GM12864 (cell line): ENCODE data around the gene TCTN2.

ENCODE experiments used
- DNase-seq: peaks from one replicate; pipeline ENCODE4 v3.0.0-alpha.2; 2011; ENCODE audit warnings: low read depth
- H3K4me3 ChIP-seq: 2 replicates; pipeline ENCODE4 v1.5.1; 2011; ENCODE audit warnings: mild to moderate bottlenecking, low read depth, low read length, control low read depth
- CTCF ChIP-seq: IDR thresholded peaks from 2 replicates; pipeline ENCODE4 v1.5.1; 2011; ENCODE audit warnings: low read depth, mild to moderate bottlenecking, moderate library complexity, low read length, control low read depth, inconsistent platforms; ENCODE audit errors: missing control alignments

The TCTN2 gene

GRCh38 chr12:123733229-123733628, 62.3 kb downstream of the TCTN2 start:
- no peak for DNase-seq
- no peak for TF ChIP-seq CTCF
- H3K4me3 ChIP-seq: no peak overlapping the region

GRCh38 chr12:123734268-123734667, 63.4 kb downstream of the TCTN2 start:
- DNase-seq: no peak
- H3K4me3 ChIP-seq: no peak overlapping the region
- no peak for TF ChIP-seq CTCF

GRCh38 chr12:123741937-123742572, 71.1 kb downstream of the TCTN2 start:
- TF ChIP-seq CTCF: no peak
- H3K4me3 ChIP-seq: no peak overlapping the region
- DNase-seq: no peak

- H3K4me3 ChIP-seq: no peak overlapping the region
- no peak for DNase-seq
- TF ChIP-seq CTCF: no peak
Measured at GRCh38 chr12:123743002-123743401, 72.1 kb downstream of the TCTN2 start.

GRCh38 chr12:123744836-123745235, 73.9 kb downstream of the TCTN2 start:
- no peak for TF ChIP-seq CTCF
- no peak for DNase-seq
- no peak overlapping the region for H3K4me3 ChIP-seq

- DNase-seq: no peak
- no peak for TF ChIP-seq CTCF
- no peak overlapping the region for H3K4me3 ChIP-seq
Measured at GRCh38 chr12:123747309-123747708, 76.4 kb downstream of the TCTN2 start.

- TF ChIP-seq CTCF: no peak
- no peak overlapping the region for H3K4me3 ChIP-seq
- DNase-seq: no peak
Measured at GRCh38 chr12:123748161-123748560, 77.2 kb downstream of the TCTN2 start.
